ENCODE measurements around the gene SLC51A.
"Not testable (repeated sequence)": the region's sequence is repeated elsewhere in the genome, so short reads cannot be mapped to it uniquely, and the experiment has no call there.

The SLC51A gene

DNA sequence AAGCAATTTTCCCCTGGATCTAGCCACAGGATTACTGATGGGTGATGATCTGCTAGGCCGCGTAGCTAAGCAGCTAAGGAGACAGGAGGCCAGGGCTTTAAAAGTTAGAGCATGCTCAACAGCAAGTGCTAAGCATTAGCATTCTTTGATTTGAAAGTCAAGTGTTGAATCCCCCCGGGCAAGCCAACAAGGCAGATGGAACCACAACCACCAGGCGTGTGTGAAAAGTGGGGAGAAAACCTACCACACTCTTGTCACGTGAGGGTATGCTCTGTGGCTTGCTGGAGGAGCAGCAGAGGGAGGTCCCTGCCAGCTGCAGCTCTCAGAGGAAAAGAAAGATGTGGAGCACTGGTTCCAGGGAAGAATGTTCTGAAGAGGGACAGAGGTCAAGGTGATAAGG is 20.9 kb downstream of the SLC51A start:
- no peak for DNase-seq (ENCODE audit: extremely low read depth in 1 of 2, low read depth in 1 of 2)

DNA sequence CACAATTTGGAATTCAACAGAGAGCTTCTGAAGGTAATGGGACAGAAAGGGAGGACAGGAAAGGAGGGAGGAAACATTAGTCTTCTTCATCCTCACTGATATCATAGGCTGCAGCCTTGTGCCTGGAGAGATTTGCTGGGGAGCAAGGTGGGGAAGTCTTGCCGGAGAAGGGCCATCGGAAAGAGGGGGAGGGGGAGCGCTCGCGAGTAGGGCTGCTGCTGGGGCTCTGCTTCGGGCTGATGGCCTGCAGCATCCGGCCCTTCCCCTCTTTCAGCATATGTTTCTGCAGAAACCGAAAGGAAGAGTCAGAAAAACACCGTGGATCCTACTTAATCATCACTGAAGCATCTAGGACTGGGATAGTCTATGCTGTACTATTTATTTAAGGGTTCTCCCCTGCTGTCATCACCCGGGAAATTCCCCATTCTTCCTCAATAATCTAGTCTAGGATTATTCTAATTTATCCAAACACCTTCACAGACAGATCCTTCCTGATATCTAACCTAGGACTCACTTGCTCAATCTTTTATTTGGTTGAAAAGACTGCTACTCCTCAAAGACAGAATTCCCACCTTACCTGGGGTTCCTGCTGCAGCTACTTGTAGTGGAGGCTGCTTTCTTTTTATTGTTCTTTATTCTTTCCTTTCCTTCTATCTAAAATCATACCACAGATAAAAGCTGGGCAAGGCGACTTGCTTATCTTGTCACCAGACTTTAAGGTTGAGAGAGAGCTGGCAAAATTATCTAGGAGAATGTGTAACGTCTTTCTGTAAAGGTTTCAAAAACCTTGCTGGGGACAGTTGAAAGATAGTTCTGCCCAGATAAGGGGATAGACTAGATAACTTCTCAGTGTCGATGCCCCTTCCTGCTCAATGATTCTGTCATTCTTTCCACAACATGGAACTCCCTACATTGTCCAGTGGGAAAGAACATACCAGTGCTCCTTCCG is 22.6 kb downstream of the SLC51A start:
- no peak for DNase-seq (ENCODE audit: extremely low read depth in 1 of 2, low read depth in 1 of 2)

DNA sequence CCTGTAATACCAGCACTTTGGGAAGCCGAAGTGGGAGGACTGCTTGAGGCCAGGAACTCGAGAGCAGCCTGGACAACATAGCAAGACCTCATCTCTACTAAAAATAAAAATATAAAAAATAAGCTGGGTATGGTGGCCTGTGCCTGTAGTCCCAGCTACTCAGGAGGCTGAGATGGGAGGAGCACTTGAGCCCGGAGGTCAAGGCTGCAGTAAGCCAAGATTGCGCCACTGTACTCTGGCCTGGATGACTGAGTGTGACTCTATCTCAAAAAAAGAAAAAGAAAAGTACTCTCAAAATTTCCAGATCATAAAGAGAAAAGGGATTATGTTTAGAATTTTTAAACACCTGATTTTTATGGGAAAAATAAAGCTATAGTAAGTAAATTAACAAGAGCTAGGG is 24.1 kb downstream of the SLC51A start:
- DNase-seq (ENCODE audit: extremely low read depth in 1 of 2, low read depth in 1 of 2): no peak

DNA sequence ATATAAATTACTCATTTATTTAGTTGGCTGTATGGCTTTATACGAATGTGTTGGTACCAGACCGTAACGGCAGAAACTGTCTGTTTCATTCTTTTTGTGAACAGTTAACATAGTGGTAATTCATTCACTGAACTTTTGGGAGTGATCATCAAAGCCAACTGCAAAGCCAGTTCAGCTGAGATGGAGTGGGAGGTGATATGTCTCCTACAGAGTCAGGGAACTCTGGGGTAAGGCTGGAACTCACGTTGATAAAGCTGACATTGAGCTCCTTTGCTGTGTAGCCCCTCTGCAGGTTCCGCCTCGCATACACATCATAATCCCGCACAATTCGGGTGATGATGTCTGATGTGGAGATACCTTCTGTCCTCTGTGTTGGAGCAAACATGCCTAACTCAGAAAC is 25.4 kb downstream of the SLC51A start:
- DNase-seq (ENCODE audit: extremely low read depth in 1 of 2, low read depth in 1 of 2): no peak

DNA sequence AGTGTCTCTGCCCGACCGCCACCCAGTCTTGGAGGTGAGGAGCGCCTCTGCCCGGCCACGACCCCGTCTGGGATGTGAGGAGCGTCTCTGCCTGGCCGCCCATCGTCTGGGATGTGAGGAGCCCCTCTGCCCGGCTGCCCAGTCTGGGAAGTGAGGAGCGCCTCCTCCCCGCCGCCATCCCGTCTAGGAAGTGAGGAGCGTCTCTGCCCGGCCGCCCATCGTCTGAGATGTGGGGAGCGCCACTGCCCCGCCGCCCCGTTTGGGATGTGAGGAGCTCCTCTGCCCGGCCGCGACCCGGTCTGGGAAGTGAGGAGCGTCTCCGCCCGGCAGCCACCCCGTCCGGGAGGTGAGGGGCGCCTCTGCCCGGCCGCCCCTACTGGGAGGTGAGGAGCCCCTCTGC is 27.8 kb downstream of the SLC51A start:
- not testable (repeated sequence) for DNase-seq (ENCODE audit: extremely low read depth in 1 of 2, low read depth in 1 of 2)

DNA sequence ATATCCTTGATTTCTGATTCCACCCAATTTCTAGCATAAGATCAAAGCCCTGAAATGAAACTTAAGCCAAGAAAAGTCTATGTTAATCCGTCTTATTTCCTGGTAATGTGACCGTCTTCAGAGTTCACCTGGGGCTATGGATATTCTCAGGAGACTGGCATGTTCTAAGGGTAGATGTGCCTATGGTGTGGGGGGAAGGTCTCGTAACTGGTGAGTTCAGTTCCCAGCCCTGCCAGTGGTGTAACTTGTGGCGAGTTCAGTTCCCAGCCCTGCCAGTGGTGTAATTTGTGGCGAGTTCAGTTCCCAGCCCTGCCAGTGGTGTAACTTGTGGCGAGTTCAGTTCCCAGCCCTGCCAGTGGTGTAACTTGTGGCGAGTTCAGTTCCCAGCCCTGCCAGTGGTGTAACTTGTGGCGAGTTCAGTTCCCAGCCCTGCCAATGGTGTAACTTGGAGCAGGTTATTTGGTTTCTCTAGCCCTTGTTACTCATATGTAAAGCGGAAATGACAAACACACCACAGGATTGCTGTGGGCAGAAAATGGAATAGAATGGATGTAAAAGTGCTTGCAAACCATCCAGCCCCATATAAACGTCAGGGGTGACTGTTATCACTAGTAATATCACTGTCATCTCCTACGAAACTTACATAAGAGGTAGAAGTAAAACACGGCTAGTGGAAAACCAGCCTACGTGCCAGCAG is 30.4 kb downstream of the SLC51A start:
- no peak for DNase-seq (ENCODE audit: extremely low read depth in 1 of 2, low read depth in 1 of 2)

DNA sequence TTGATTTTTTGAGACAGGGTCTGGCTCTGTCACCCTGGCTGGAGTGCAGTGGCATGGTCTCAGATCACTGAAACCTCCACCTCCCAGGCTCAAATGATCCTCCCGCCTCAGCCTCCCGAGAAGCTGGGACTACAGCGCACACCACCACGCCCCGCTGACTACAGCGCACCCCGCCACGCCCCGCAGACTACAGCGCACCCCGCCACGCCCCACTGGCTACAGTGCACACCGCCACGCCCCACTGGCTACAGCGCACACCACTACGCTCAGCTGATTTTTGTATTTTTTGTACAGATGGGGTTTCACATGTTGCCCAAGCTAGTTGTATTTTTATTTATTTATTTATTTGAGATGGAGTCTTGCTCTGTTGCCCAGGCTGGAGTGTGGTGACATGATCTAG is 35.6 kb downstream of the SLC51A start:
- DNase-seq (ENCODE audit: extremely low read depth in 1 of 2, low read depth in 1 of 2): no peak

DNA sequence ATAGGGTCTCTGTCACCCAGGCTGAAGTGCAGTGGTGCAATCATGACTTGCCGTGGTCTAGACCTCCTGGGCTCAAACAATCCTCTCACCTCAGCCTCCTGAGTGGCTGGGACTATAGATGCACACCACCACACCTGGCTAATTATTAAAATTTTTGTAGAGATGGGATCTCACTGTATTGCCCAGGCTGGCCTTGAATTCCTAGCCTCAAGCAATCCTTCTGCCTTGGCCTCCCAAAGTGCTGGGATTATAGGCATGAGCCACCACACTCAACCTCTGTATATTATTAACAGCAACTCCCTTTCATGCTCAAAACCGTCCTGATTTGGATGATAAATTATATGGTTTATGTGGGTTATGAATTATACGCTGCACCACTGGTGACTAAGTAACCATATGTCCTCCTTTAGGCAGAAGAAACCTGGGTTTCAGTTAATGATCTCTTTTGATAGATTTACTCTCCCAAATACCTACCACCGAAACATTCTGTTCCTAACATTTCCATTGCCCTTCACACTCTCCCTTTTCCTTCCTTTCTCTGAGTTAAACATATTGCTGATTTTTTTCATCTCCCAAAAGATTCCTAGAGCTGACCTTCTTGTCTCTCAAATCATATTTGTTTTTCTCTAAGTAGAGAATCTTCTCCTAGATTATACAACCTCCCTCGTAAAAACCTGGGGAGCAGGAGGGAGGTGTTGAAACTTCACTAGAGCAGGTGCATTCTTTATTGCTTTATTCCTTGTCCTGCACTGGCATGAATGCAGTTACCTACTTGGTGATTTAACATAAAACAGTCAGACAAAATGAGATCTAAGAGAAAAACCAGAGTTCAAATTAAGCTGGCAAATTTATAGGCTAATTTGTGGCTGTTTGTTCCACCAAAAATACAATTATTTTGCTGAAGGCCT is 38.3 kb downstream of the SLC51A start:
- no peak for DNase-seq (ENCODE audit: extremely low read depth in 1 of 2, low read depth in 1 of 2)

DNA sequence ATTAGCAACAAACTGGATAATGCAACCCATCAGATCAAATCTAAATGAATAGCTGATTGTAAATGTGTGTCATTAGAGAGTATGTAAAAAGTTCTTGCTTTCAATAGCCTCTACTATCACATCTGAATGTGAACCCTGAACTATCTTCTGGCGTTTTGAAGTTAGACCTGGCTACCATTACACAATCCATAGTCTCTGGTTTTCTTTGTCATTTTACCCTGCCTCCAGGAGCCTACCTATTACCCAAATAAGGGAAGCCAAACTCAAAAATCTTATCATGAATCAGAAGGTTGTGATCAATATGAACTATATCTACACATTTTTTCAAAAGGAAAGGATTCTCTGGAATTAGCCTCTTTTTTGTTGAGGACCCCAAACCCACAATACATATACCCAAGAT is 39.4 kb downstream of the SLC51A start:
- DNase-seq (ENCODE audit: extremely low read depth in 1 of 2, low read depth in 1 of 2): no peak

DNA sequence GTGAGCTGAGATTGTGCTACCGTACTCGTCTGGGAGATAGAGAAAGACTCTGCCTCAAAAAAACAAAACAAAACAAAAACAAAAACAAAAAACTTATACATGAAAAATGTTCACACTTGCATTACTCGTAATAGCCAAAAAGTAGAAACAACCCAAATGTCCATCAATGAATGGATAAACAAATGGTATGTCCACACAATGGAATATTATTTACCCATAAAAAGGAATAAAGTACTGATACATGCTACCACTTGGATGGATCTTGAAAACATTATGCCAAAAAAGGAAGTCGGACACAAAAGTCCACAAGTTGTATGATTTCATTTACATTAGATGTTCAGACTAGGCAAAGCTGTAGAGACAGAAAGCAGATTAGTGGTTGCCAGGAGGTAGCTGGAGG is 44.5 kb downstream of the SLC51A start:
- no peak for DNase-seq (ENCODE audit: extremely low read depth in 1 of 2, low read depth in 1 of 2)

DNA sequence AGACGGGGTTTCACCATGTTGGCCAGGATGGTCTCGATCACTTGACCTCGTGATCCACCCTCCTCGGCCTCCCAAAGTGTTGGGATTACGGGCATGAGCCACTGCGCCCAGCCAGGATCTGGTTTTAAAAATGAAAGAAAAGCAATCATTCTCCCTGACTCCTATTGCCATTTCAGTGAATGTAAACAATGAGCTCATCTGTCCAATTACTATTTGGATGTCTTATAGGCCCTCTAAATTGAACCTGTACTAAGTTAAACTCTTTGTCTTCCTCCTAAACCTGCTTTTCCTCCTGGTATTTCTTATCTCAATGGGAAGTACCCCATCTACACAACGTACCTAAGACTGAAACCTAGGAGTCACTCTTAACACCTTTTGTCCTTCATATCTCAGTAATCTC is 47.5 kb downstream of the SLC51A start:
- no peak for DNase-seq (ENCODE audit: extremely low read depth in 1 of 2, low read depth in 1 of 2)

DNA sequence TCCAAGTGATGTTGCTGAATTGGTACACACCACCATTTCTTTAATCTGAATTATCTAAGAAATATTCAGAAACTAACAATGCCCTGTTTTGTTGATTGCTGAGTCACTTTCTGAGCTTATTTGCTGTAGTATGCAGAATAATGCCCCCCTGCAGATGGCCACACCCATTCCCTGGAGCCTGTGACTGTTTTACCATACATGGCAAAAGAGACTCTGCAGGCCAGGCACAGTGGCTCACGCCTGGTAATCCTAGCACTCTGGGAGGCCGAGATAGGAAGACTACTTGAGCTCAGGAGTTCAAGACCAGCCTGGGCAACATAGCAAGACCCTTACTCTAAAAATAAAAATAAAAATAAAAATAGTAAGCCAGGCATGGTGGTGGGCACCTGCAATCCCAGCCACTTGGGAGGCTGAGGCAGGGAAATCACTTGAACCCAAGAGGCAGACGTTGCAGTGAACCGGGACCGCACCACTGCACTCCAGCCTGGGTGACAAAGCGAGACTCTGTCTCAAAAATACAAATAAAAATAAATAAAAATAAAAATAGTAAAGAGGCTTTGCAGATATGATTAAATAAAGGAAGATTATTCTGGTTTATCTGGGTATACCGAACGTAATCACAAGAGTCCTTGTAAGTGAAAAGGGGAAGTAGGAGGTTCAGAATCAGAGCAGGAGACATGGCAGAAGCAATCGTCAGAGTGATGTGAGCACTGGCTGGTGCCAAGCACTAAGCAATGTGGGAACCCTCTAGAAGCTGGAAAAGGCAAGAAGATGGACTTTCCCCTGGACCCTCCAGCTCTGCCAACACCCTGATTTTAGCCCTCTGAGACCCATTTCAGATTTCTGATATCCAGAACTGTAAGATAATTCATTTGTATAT is 52.2 kb downstream of the SLC51A start:
- DNase-seq (ENCODE audit: extremely low read depth in 1 of 2, low read depth in 1 of 2): no peak

DNA sequence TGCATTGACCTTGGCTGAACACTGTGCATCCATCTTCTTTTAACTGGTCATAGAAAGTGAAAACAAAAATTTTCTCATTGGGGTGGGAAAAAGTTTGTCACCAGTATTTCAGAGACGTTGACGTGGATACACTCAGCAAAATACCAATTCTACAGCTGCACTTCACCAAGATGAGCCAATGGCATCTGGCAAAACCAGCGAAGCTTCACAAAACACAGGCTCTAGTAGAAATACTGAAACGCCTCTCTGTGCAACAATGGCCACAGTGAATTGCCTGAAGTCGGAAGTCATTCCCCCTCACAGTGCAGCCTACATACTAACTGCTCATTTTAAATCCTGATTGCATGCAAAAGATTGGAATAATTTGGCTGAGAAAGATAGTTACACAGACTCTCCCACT is 54.2 kb downstream of the SLC51A start:
- DNase-seq (ENCODE audit: extremely low read depth in 1 of 2, low read depth in 1 of 2): no peak

DNA sequence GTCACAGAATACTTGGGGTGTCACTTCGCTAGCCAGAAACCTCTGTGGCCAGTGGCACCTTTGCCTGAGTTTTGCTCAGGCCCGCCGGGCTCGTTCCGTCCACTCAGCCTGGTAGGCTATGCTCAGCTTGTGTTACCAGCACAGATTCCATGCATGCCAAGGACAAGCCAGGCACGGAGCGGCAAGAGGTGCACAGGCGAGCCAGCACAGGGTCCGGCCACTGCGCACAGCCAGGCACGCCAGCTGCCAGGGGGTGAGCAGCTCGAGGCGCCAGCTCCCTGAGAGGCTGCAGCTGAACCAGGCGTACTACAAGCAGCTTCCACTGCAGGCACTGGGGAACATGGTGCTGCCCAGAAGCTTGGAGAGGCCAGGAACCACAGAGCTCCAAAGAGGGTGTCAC is 56.5 kb downstream of the SLC51A start:
- no peak for DNase-seq (ENCODE audit: extremely low read depth in 1 of 2, low read depth in 1 of 2)

DNA sequence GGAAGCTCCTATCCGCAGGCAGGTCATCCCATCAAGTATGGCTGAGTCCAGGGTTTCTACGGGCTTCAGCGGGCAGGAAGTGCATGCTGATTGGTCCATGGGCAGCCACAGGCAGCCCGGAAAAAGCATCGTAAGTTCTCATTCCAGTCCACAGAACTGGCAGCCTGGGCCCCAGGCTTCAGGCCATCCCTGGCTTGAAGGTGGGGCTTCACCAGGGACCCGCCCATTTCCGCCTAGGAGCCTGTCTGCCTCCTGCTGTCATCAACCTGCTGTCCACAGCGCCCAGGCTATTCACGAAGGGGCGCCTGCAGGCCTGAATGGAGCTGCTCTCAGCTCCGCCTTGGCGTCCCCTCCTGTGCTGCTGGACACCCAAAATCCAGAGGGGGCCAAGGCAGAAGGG is 57.3 kb downstream of the SLC51A start:
- no peak for DNase-seq (ENCODE audit: extremely low read depth in 1 of 2, low read depth in 1 of 2)

DNA sequence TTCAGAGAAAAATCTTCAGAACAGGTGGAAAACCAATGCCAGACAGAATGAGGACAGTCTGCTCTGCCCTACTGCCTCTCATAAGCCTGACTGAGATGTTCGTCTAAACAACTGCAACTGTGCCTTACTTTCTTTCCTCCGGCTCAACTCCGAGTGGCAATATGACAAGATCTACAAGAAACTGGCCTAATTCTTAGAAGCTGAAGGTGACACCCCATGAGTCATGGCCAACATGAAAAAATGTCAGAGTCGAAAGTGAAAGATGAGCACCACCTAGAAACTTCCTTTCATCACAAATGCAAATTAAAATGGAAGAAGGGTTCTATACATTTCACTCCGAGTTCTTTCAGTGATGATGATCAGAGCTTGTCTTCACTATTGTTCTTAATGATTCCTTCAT is 58.3 kb downstream of the SLC51A start:
- DNase-seq (ENCODE audit: extremely low read depth in 1 of 2, low read depth in 1 of 2): peak in 1 of 2 donors; percentile 64

DNA sequence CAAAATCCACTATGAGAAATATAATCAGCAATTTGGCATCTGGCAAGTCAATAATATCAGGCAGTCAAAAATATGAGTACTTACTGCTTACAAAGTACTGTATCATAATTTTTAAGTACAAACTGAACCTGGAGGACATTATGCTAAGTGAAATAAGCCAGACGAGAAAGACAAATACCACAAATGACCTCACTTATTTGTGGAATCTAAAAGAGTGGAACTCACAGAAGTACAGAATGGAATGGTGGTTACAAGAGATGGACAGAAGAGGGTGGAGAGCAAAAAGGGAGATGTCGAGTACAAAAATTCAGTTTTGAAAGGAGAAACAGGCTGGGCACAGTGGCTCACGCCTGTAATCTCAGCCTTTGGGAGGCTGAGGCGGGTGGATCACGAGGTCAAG is 58.8 kb downstream of the SLC51A start:
- no peak for DNase-seq (ENCODE audit: extremely low read depth in 1 of 2, low read depth in 1 of 2)

DNA sequence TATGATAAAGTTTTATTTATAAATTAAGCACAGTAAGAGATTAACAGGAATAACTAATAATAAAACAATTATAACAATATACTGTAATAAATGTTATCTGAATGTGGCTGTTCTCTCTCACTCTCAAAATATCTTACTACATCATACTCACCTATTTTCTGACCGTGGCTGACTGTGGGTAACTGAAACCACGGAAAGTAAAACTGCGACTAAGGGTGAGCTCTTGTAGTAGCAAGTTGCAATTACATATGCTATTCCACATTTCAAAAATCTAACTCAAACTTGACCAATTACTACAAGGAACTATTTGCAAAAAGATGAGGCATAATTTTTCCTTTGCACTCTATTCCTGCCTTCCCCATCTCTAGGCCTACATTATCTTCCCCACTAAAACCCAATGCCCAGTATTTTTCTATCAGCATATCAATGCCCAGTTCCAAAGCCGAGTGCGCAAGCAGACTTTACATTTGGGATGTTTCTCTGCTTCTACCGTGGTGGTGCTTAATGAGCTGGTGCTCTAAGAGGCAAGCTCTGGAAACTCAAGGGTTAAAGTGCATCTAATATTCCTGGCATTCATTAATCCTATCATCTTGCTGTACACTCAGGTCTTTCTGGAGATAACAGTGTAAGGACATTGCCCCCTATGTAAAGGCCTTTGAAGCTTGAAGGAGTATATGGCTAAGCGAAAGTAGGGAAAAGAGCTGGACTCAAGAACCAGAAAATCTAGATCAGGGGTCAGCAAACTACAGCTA is 64.5 kb downstream of the SLC51A start:
- DNase-seq (ENCODE audit: extremely low read depth in 1 of 2, low read depth in 1 of 2): no peak

DNA sequence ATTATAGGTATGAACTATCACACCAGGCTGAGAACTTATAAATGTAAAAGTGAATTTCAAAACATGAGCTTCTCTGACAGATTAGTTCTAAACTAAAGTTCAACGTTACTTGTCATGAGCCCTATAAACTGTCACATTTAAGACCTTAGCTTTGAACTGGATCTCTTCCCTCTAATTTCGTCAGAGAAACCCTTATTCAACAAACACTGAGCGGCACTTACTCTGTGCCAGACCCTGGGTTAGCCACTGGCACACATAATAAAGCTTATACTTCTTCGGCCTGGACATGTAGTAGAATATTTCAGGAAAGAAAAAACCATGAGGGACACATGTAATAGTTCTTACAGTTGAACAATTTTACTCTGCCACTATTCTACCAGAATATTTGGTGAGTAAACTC is 65.6 kb downstream of the SLC51A start:
- no peak for DNase-seq (ENCODE audit: extremely low read depth in 1 of 2, low read depth in 1 of 2)

All from stimulated activated CD8-positive, alpha-beta memory T cell treated with anti-CD3 and anti-CD28 coated beads, Interleukin-7, amount 100 ng/mL, for 48 hours (primary cell).